ENCODE results near the gene RTBDN. TPM values are rescaled to one million over a fixed set of nuclear protein-coding genes. Genes with fewer than 3 reads are reported as not detected.

The RTBDN gene
- total and polyA plus RNA-seq, 2 experiments from 2014 or later: not detected

DNA sequence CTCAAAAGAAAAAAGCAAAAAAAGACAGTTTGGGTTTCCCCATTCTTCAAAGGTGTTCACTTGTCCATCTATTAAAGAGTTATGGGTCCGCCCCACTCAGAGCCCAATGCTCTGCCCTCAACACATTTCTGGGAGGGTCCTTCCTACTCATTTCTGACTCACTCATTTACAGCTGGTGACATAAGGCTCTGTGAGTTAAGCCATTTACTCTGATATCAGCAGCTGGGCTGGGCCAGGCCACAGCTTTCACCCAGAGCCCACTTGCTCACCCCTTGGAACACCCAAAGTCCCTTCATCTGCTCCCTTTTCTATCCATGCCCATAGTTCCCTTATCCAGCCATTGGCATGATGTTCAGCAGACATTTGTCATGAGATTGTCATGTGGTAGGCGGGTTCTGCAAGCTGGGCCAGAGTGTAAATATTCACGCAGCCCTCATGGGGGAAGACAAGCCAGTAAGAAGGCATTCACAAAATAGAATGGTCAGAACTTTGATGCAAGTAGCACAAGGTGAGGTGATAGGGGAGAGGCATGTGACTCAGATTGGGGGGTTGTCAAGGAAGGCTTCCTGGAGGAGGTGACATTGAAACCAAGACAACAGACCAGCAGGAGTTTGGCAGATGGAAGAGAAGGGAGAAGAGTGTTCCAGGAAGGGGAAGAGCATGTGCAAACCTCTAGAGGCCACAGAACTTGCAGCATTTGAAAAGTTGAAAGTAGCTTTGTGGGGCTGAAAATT lies 9.8 kb upstream of the RTBDN start:
- Histone ChIP-seq H3F3A (ENCODE audit: insufficient read depth) (0 out of 2 replicates have a peak, but pooled peaks cover 4% of the 10 kb centered on the region), H3K27me3 (replicated peaks; ENCODE audit: insufficient read depth) (peaks cover 20% of the 10 kb centered on the region), H3K27ac (no peak overlapping the region), H3K4me2 (ENCODE audit: unreplicated experiment) (no peak overlapping the region), H3K9me2 (ENCODE audit: insufficient read depth) (no peaks in the 10 kb centered on the region), H3K4me1 (ENCODE audit: insufficient read depth) (no peaks in the 10 kb centered on the region; the same call in 1 of the 2 replicates), H3K79me2 (ENCODE audit: insufficient read depth) (no peaks in the 10 kb centered on the region), H3K9me3 (ENCODE audit: low read depth) (no peaks in the 10 kb centered on the region), H3K9ac (no peak overlapping the region), H3K36me3 (ENCODE audit: low read depth) (no peaks in the 10 kb centered on the region), H3K4me3 (no peak overlapping the region), H2AFZ (no peak overlapping the region), H4K20me1 (ENCODE audit: insufficient read depth) (no peaks in the 10 kb centered on the region)
- WGBS, 2 experiments (ENCODE audit: low coverage in 1 of 2, low lambda C conversion rate in 2 of 2, missing lambda C conversion rate in 2 of 2): 46 to 67% methylated on average over 3 of the region's 3 CpGs
- TF ChIP-seq EZH2phosphoT487 (IDR thresholded peaks at IDR 0.05; ENCODE audit: insufficient read depth, low read depth) (no peak), EZH2 (IDR thresholded peaks at IDR 0.05; ENCODE audit: insufficient read depth, poor library complexity, severe bottlenecking) (no peak)
- in situ Hi-C loops (cut with MboI): no loop called here
- no peak for DNase-seq

GRCh38 chr19:12843328-12843727 lies 8.9 kb upstream of the RTBDN start:
- in situ Hi-C loops (cut with MboI): no loop called here
- Histone ChIP-seq H3K4me1 (ENCODE audit: insufficient read depth) (no peaks in the 10 kb centered on the region; the same call in 1 of the 2 replicates), H3K27me3 (replicated peaks; ENCODE audit: insufficient read depth) (peaks cover 28% of the 10 kb centered on the region), H3K9me2 (ENCODE audit: insufficient read depth) (no peaks in the 10 kb centered on the region), H3K9ac (no peak overlapping the region), H3F3A (ENCODE audit: insufficient read depth) (0 out of 2 replicates have a peak, but pooled peaks cover 4% of the 10 kb centered on the region), H3K79me2 (ENCODE audit: insufficient read depth) (no peaks in the 10 kb centered on the region), H3K36me3 (ENCODE audit: low read depth) (no peaks in the 10 kb centered on the region), H3K4me2 (ENCODE audit: unreplicated experiment) (no peak overlapping the region), H3K27ac (no peak overlapping the region), H2AFZ (no peak overlapping the region), H4K20me1 (ENCODE audit: insufficient read depth) (no peaks in the 10 kb centered on the region), H3K9me3 (ENCODE audit: low read depth) (no peaks in the 10 kb centered on the region), H3K4me3 (no peak overlapping the region)
- DNase-seq: no peak
- WGBS, 2 experiments (ENCODE audit: low coverage in 1 of 2, low lambda C conversion rate in 2 of 2, missing lambda C conversion rate in 2 of 2): 56 to 69% methylated on average over 11 of the region's 11 CpGs
- no peak for TF ChIP-seq EZH2phosphoT487 (IDR thresholded peaks at IDR 0.05; ENCODE audit: insufficient read depth, low read depth)
- TF ChIP-seq EZH2 (IDR thresholded peaks at IDR 0.05; ENCODE audit: insufficient read depth, poor library complexity, severe bottlenecking): no peak

- DNase-seq: no peak
- no peak overlapping the region for H3K27ac ChIP-seq
- H3K79me2 ChIP-seq (ENCODE audit: insufficient read depth): no peaks in the 10 kb centered on the region
- no peaks in the 10 kb centered on the region for H4K20me1 ChIP-seq (ENCODE audit: insufficient read depth)
- H3K4me1 ChIP-seq (ENCODE audit: insufficient read depth): no peaks in the 10 kb centered on the region; the same call in 1 of the 2 replicates
- TF ChIP-seq EZH2 (IDR thresholded peaks at IDR 0.05; ENCODE audit: insufficient read depth, poor library complexity, severe bottlenecking) (no peak), EZH2phosphoT487 (IDR thresholded peaks at IDR 0.05; ENCODE audit: insufficient read depth, low read depth) (no peak)
- 0 out of 2 replicates have a peak, but pooled peaks cover 4% of the 10 kb centered on the region for H3F3A ChIP-seq (ENCODE audit: insufficient read depth)
- peaks cover 34% of the 10 kb centered on the region for H3K27me3 ChIP-seq (replicated peaks; ENCODE audit: insufficient read depth)
- no peak overlapping the region for H3K9ac ChIP-seq
- in situ Hi-C loops (cut with MboI): no loop called here
- H3K9me2 ChIP-seq (ENCODE audit: insufficient read depth): no peaks in the 10 kb centered on the region
- H3K36me3 ChIP-seq (ENCODE audit: low read depth): no peaks in the 10 kb centered on the region
- H3K4me2 ChIP-seq (ENCODE audit: unreplicated experiment): no peak overlapping the region
- no peak overlapping the region for H2AFZ ChIP-seq
- no peak overlapping the region for H3K4me3 ChIP-seq
- 85 to 91% methylated on average over 17 to 18 of the region's 18 CpGs for WGBS, 2 experiments (ENCODE audit: low coverage in 1 of 2, low lambda C conversion rate in 2 of 2, missing lambda C conversion rate in 2 of 2)
- H3K9me3 ChIP-seq (ENCODE audit: low read depth): no peaks in the 10 kb centered on the region
Measured at GRCh38 chr19:12842511-12842910, 8.1 kb upstream of the RTBDN start.

GRCh38 chr19:12841094-12841493 lies 6.7 kb upstream of the RTBDN start:
- Histone ChIP-seq H3K79me2 (ENCODE audit: insufficient read depth) (no peaks in the 10 kb centered on the region), H3K9ac (no peak overlapping the region), H2AFZ (peak overlapping the region; percentile 75), H3K27ac (no peak overlapping the region), H3K4me1 (ENCODE audit: insufficient read depth) (no peaks in the 10 kb centered on the region; the same call in 1 of the 2 replicates), H3K27me3 (replicated peaks; ENCODE audit: insufficient read depth) (peaks cover 44% of the 10 kb centered on the region), H4K20me1 (ENCODE audit: insufficient read depth) (no peaks in the 10 kb centered on the region), H3K4me3 (peak overlapping the region; percentile 55), H3K36me3 (ENCODE audit: low read depth) (no peaks in the 10 kb centered on the region), H3K9me2 (ENCODE audit: insufficient read depth) (no peaks in the 10 kb centered on the region), H3K4me2 (ENCODE audit: unreplicated experiment) (peak overlapping the region; percentile 62), H3K9me3 (ENCODE audit: low read depth) (no peaks in the 10 kb centered on the region), H3F3A (ENCODE audit: insufficient read depth) (0 out of 2 replicates have a peak, but pooled peaks cover 12% of the 10 kb centered on the region)
- DNase-seq: peak; percentile 45
- in situ Hi-C loops (cut with MboI): no loop called here
- 9 to 11% methylated on average over 29 of the region's 29 CpGs for WGBS, 2 experiments (ENCODE audit: low coverage in 1 of 2, low lambda C conversion rate in 2 of 2, missing lambda C conversion rate in 2 of 2)
- no peak for TF ChIP-seq EZH2 (IDR thresholded peaks at IDR 0.05; ENCODE audit: insufficient read depth, poor library complexity, severe bottlenecking)
- TF ChIP-seq EZH2phosphoT487 (IDR thresholded peaks at IDR 0.05; ENCODE audit: insufficient read depth, low read depth): no peak
